Articular chondrocyte of knee joint (primary cell): ENCODE measurements around the gene LYPD3. TPM values are rescaled to one million over a fixed set of nuclear protein-coding genes. Genes with fewer than 3 reads are reported as not detected.

Experiments
- total RNA-seq: library from RNA; depleted of rRNA; stranded (reverse); fragments of >200 nt; gene quantifications from 2 replicates; pipeline ENCODE4 v1.2.3, GENCODE V29; 2012

LYPD3 gene
- 0.26 and 0.32 TPM in 2 replicates for total RNA-seq

GRCh38 chr19:43465468-43466120 lies at the start of gene LYPD3:
LYPD3 (minus strand) TSS chr19:43465608; CDS start chr19:43465571, 37 bp downstream.

GRCh38 chr19:43504426-43505185 lies 39.2 kb upstream of the LYPD3 start, which contains the start of gene PHLDB3:
PHLDB3 (minus strand) TSS chr19:43504746; CDS start chr19:43504118, 628 bp downstream.

GRCh38 chr19:43414554-43414953 lies 50.9 kb downstream of the LYPD3 start, which contains the start of gene TEX101:
TEX101 (plus strand) TSS chr19:43414890; CDS start chr19:43415920, 1,030 bp downstream.

Other genes with a start within 250 kb of the LYPD3 start
- not detected in 2 replicates for gene PSG9, start 196.1 kb downstream of the LYPD3 start, total RNA-seq
- gene CD177, start 111.9 kb downstream of the LYPD3 start, total RNA-seq: 0.11 TPM in 1 of 2 replicates, not detected in the other
- gene TEX101, start 50.7 kb downstream of the LYPD3 start, total RNA-seq: not detected in 2 replicates
- gene PHLDB3, start 39.1 kb upstream of the LYPD3 start, total RNA-seq: 7.1 and 8.3 TPM in 2 replicates
- 41.0 TPM in 2 replicates for gene ETHE1, start 61.6 kb upstream of the LYPD3 start, total RNA-seq
- gene ZNF575, start 67.6 kb upstream of the LYPD3 start, total RNA-seq: 0.11 and 0.26 TPM in 2 replicates
- 13.7 and 18.6 TPM in 2 replicates for gene XRCC1, start 109.9 kb upstream of the LYPD3 start, total RNA-seq
- gene PINLYP, start 110.2 kb upstream of the LYPD3 start, total RNA-seq: 1.8 and 3.8 TPM in 2 replicates
- gene IRGQ, start 130.5 kb upstream of the LYPD3 start, total RNA-seq: 18.3 and 19.3 TPM in 2 replicates
- gene ZNF576, start 131.0 kb upstream of the LYPD3 start, total RNA-seq: 7.1 and 9.1 TPM in 2 replicates
- gene SRRM5, start 146.5 kb upstream of the LYPD3 start, total RNA-seq: not detected in 2 replicates
- gene ZNF428, start 154.0 kb upstream of the LYPD3 start, total RNA-seq: 17.7 and 21.6 TPM in 2 replicates
- 0.26 and 0.43 TPM in 2 replicates for gene CADM4, start 174.2 kb upstream of the LYPD3 start, total RNA-seq
- gene PLAUR, start 204.6 kb upstream of the LYPD3 start, total RNA-seq: 36.2 and 38.2 TPM in 2 replicates